Body of pancreas (tissue), 4 donors: ENCODE measurements around the gene PGA3.
"Not testable (repeated sequence)": the region's sequence is repeated elsewhere in the genome, so short reads cannot be mapped to it uniquely, and the experiment has no call there.

Experiments
- POLR2A ChIP-seq, 3 donors: fragments of 450-650 bp; IDR thresholded peaks; one replicate each; pipeline ENCODE4 v1.6.1; 2016; ENCODE audit warnings: antibody characterized with exemption in 3 of 3, mild to moderate bottlenecking in 2 of 3
- TF ChIP-seq, protein P1 (sequence below), 7 experiments: fragments of 450-650 bp in 4 of 7; fragments of 200-600 bp in 3 of 7; sonication (generic) in 3 of 7; IDR thresholded peaks; one replicate each; pipeline ENCODE4 v1.5.1; 2016 to 2019; ENCODE audit warnings: antibody characterized with exemption in 7 of 7

DNA sequence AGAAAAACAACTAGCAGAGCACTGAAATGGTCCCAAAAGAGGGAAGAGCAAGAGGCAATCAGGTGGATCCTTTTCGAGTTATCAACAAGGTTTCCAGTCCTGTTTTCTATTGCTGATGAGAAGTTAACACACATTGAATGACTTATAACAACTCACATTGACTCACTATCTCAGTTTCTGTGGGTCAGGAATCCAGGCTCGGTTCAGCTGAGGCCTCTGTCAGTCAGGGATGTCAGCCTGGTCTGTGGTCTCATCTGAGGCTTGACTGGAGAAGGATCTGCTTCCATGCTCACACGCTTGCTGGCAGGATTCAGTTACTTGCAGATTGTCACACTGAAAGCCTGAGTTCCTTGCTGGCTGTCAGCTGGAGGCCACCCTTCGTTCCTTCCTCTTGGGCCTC lies 15.0 kb downstream of the PGA3 start:
- TF ChIP-seq, protein P1, sequence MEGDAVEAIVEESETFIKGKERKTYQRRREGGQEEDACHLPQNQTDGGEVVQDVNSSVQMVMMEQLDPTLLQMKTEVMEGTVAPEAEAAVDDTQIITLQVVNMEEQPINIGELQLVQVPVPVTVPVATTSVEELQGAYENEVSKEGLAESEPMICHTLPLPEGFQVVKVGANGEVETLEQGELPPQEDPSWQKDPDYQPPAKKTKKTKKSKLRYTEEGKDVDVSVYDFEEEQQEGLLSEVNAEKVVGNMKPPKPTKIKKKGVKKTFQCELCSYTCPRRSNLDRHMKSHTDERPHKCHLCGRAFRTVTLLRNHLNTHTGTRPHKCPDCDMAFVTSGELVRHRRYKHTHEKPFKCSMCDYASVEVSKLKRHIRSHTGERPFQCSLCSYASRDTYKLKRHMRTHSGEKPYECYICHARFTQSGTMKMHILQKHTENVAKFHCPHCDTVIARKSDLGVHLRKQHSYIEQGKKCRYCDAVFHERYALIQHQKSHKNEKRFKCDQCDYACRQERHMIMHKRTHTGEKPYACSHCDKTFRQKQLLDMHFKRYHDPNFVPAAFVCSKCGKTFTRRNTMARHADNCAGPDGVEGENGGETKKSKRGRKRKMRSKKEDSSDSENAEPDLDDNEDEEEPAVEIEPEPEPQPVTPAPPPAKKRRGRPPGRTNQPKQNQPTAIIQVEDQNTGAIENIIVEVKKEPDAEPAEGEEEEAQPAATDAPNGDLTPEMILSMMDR (IDR thresholded peaks at IDR 0.05), result not testable (repeated sequence)
- not testable (repeated sequence) for TF ChIP-seq POLR2A (IDR thresholded peaks at IDR 0.05)
